ENCODE data around the gene PELI2. TPM values are rescaled to one million over a fixed set of nuclear protein-coding genes. Genes with fewer than 3 reads are reported as not detected.

Gene PELI2
- total RNA-seq, 1 experiment from 2014 or later = 23.5 TPM

- DNase-seq (ENCODE audit: low spot score) = no peak
- no peak overlapping the region for H3K27ac Mint-ChIP-seq
- POLR2A ChIA-PET = no interaction called here
- no peaks in the 10 kb centered on the region for H3K27me3 Mint-ChIP-seq (ENCODE audit: low read depth)
- TF ChIP-seq MAX (CRISPR knock-in tag; IDR thresholded peaks at IDR 0.05) = no peak
- TF ChIP-seq ETV6 (CRISPR knock-in tag; IDR thresholded peaks at IDR 0.05) = no peak
- TF ChIP-seq HMGXB4 (CRISPR knock-in tag; IDR thresholded peaks at IDR 0.05) = no peak
- no peak for TF ChIP-seq ZNF219 (CRISPR knock-in tag; IDR thresholded peaks at IDR 0.05; ENCODE audit: borderline replicate concordance)
- TF ChIP-seq NFYB (CRISPR knock-in tag; conservative IDR thresholded peaks at IDR 0.05; ENCODE audit: low read depth) = no peak
- TF ChIP-seq ZNF671 (CRISPR knock-in tag; IDR thresholded peaks at IDR 0.05) = no peak
- no peak for TF ChIP-seq ZSCAN18 (CRISPR knock-in tag; IDR thresholded peaks at IDR 0.05)
- no peak for TF ChIP-seq FOXJ3 (CRISPR knock-in tag; IDR thresholded peaks at IDR 0.05; ENCODE audit: borderline replicate concordance)
- no peak for TF ChIP-seq FOXP4 (CRISPR knock-in tag; IDR thresholded peaks at IDR 0.05)
- TF ChIP-seq E2F4 (CRISPR knock-in tag; IDR thresholded peaks at IDR 0.05; ENCODE audit: borderline replicate concordance, low read depth) = no peak
- TF ChIP-seq OVOL2 (CRISPR knock-in tag; IDR thresholded peaks at IDR 0.05; ENCODE audit: borderline replicate concordance) = no peak
- TF ChIP-seq ZNF423 (CRISPR knock-in tag; IDR thresholded peaks at IDR 0.05) = no peak
- no peak for TF ChIP-seq ZNF396 (CRISPR knock-in tag; IDR thresholded peaks at IDR 0.05; ENCODE audit: borderline replicate concordance)
- TF ChIP-seq IRF1 (CRISPR knock-in tag; IDR thresholded peaks at IDR 0.05) = no peak
- TF ChIP-seq TEAD1 (CRISPR knock-in tag; IDR thresholded peaks at IDR 0.05) = no peak
- H3K4me3 Mint-ChIP-seq = no peak overlapping the region
- no peak for ATAC-seq
- no peaks in the 10 kb centered on the region for H3K36me3 Mint-ChIP-seq
- CTCF ChIA-PET = interaction anchor here (0.8 kb wide), 1 partner anchor 174 kb away, joined by 3 read pairs; no protein-coding TSS in a partner anchor
- H3K9me3 Mint-ChIP-seq = no peaks in the 10 kb centered on the region
- peaks cover 7% of the 10 kb centered on the region for H3K4me1 Mint-ChIP-seq
Measured at GRCh38 chr14:56268039-56268438, 149.8 kb downstream of the PELI2 start.

GRCh38 chr14:56268673-56269072 lies 150.5 kb downstream of the PELI2 start:
- ATAC-seq = no peak
- Mint-ChIP-seq H3K9me3 (no peaks in the 10 kb centered on the region), H3K27me3 (ENCODE audit: low read depth) (no peaks in the 10 kb centered on the region), H3K4me1 (peaks cover 7% of the 10 kb centered on the region), H3K27ac (no peak overlapping the region), H3K4me3 (no peak overlapping the region), H3K36me3 (no peaks in the 10 kb centered on the region)
- POLR2A ChIA-PET = no interaction called here
- no peak for DNase-seq (ENCODE audit: low spot score)
- CTCF ChIA-PET = interaction anchor here (0.8 kb wide), 1 partner anchor 174 kb away, joined by 3 read pairs; no protein-coding TSS in a partner anchor
- TF ChIP-seq NR1H2 (CRISPR knock-in tag; IDR thresholded peaks at IDR 0.05) = no peak
- no peak for TF ChIP-seq NFATC4 (CRISPR knock-in tag; IDR thresholded peaks at IDR 0.05)
- no peak for TF ChIP-seq HMGXB4 (CRISPR knock-in tag; IDR thresholded peaks at IDR 0.05)
- no peak for TF ChIP-seq MAX (CRISPR knock-in tag; IDR thresholded peaks at IDR 0.05)
- no peak for TF ChIP-seq ZSCAN18 (CRISPR knock-in tag; IDR thresholded peaks at IDR 0.05)
- TF ChIP-seq ETV6 (CRISPR knock-in tag; IDR thresholded peaks at IDR 0.05) = no peak
- TF ChIP-seq FOXP4 (CRISPR knock-in tag; IDR thresholded peaks at IDR 0.05) = no peak
- no peak for TF ChIP-seq FOXJ3 (CRISPR knock-in tag; IDR thresholded peaks at IDR 0.05; ENCODE audit: borderline replicate concordance)
- TF ChIP-seq HMGA2 (CRISPR knock-in tag; IDR thresholded peaks at IDR 0.05) = no peak
- TF ChIP-seq SMAD3 (CRISPR knock-in tag; IDR thresholded peaks at IDR 0.05; ENCODE audit: borderline replicate concordance) = no peak
- no peak for TF ChIP-seq ATF1 (CRISPR knock-in tag; IDR thresholded peaks at IDR 0.05)
- no peak for TF ChIP-seq JUN (CRISPR knock-in tag; IDR thresholded peaks at IDR 0.05)
- no peak for TF ChIP-seq SMAD4 (CRISPR knock-in tag; IDR thresholded peaks at IDR 0.05)

Data from WTC11 (cell line).